ENCODE measurements around the gene ITGB7. TPM values are rescaled to one million over a fixed set of nuclear protein-coding genes. Genes with fewer than 3 reads are reported as not detected.
"Not testable (repeated sequence)": the region's sequence is repeated elsewhere in the genome, so short reads cannot be mapped to it uniquely, and the experiment has no call there.

The ITGB7 gene
- total RNA-seq, 1 donor from 2014 or later, result 1.6 TPM

DNA sequence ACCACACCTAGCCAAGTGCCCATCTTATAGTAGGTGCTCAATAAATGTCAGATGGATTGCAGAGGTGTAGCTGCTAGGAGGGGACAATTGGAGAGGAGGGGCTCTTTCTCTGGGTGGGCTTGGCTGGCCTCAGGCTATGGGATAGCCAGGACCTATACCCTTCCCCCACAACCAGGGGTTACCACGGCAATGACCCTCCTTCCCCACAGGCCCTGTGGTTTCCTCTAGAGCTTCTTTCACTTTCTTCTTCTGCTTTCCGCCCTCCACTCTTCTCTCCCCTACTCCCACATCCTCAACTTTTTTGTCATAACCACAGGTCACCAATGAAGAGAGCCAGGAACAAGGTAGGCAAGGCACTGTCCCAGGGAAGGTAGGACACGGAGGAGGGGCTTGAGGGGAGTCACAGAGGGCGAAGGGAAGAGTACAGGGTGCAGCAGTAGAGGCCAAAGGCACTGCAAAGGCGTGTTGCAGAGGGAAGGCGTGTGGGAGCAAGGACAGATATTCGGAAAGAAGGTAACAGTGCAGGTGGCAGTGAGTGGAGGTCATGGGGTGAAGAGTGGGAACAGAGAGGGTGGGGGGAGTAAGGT is 1.9 kb upstream of the ITGB7 start:
- no peaks in the 10 kb centered on the region for H3K9me3 ChIP-seq (ENCODE audit: control insufficient read depth in 3 of 3, low read length in 3 of 3)
- H3K4me1 ChIP-seq (ENCODE audit: control insufficient read depth in 3 of 3, insufficient read depth in 3 of 3, low read length in 3 of 3), result peaks cover 14 to 42% (median 22%) of the 10 kb centered on the region in 3 donors
- no peak overlapping the region for H3K27ac ChIP-seq (ENCODE audit: low read depth, low read length)
- H3K9ac ChIP-seq (ENCODE audit: low read depth in 1 of 3, low read length in 3 of 3), result no peak overlapping the region
- H3K36me3 ChIP-seq (ENCODE audit: control insufficient read depth in 3 of 3, insufficient read depth in 3 of 3, low read length in 3 of 3), result peaks cover 21 to 36% (median 29%) of the 10 kb centered on the region in 3 donors
- H3K27me3 ChIP-seq (ENCODE audit: control insufficient read depth in 3 of 3, insufficient read depth in 3 of 3, low read length in 3 of 3), result no peaks in the 10 kb centered on the region
- H3K4me3 ChIP-seq (ENCODE audit: low read length in 3 of 3), result peak overlapping the region in 2 of 3 donors; percentile 20 to 46

- H3K27ac ChIP-seq (ENCODE audit: low read depth, low read length), result no peak overlapping the region
- H3K9me3 ChIP-seq (ENCODE audit: control insufficient read depth in 3 of 3, low read length in 3 of 3), result no peaks in the 10 kb centered on the region
- H3K9ac ChIP-seq (ENCODE audit: low read depth in 1 of 3, low read length in 3 of 3), result no peak overlapping the region
- no peaks in the 10 kb centered on the region for H3K27me3 ChIP-seq (ENCODE audit: control insufficient read depth in 3 of 3, insufficient read depth in 3 of 3, low read length in 3 of 3)
- no peak overlapping the region for H3K4me3 ChIP-seq (ENCODE audit: low read length in 3 of 3)
- peaks cover 21 to 30% (median 24%) of the 10 kb centered on the region in 3 donors for H3K36me3 ChIP-seq (ENCODE audit: control insufficient read depth in 3 of 3, insufficient read depth in 3 of 3, low read length in 3 of 3)
- peaks cover 10 to 36% (median 19%) of the 10 kb centered on the region in 3 donors for H3K4me1 ChIP-seq (ENCODE audit: control insufficient read depth in 3 of 3, insufficient read depth in 3 of 3, low read length in 3 of 3)
These were observed 1.4 kb upstream of the ITGB7 start for GRCh38 chr12:53208435-53208834.

DNA sequence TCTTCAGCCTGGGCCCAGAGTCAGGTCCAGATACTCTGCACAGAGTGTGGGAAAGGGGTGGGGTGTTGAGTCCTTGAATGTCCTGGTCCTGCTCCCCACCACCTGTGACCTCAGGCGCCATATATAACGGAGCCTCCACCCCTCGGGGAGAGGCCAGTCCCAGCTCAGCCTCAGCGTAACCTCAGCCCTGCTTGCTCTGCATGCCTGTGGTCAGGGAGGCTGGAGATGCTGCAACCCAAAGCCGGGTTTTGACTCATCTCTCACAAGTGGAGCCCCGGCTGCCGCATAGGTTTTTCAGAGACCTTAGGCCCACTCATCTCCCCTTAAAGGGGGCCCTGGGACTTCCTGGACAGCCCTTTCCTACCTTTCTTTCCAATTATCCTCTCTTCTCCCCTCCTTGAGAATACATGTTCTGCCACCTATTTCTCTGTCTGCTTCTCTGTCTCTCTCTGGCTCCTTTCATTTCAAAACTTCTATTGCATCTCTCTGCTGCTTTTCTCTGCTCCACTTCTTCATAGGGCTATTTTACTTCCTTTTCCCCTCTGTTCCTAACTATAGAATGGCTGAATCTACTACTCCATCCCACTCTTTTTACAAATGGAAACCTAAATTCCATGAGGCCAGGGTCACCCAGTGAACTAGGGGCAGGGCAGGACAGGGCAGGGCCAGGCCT is 1.2 kb downstream of the ITGB7 start:
- peaks cover under 1 to 6% (median 4%) of the 10 kb centered on the region in 3 donors for H3K36me3 ChIP-seq (ENCODE audit: control insufficient read depth in 3 of 3, insufficient read depth in 3 of 3, low read length in 3 of 3)
- no peak overlapping the region for H3K9ac ChIP-seq (ENCODE audit: low read depth in 1 of 3, low read length in 3 of 3)
- H3K4me3 ChIP-seq (ENCODE audit: low read length in 3 of 3), result peak overlapping the region in 1 of 3 donors; percentile 3
- peak overlapping the region; percentile 39 for H3K27ac ChIP-seq (ENCODE audit: low read depth, low read length)
- H3K9me3 ChIP-seq (ENCODE audit: control insufficient read depth in 3 of 3, low read length in 3 of 3), result no peaks in the 10 kb centered on the region
- no peaks in the 10 kb centered on the region for H3K27me3 ChIP-seq (ENCODE audit: control insufficient read depth in 3 of 3, insufficient read depth in 3 of 3, low read length in 3 of 3)
- H3K4me1 ChIP-seq (ENCODE audit: control insufficient read depth in 3 of 3, insufficient read depth in 3 of 3, low read length in 3 of 3), result peaks cover 8 to 32% (median 20%) of the 10 kb centered on the region in 3 donors

DNA sequence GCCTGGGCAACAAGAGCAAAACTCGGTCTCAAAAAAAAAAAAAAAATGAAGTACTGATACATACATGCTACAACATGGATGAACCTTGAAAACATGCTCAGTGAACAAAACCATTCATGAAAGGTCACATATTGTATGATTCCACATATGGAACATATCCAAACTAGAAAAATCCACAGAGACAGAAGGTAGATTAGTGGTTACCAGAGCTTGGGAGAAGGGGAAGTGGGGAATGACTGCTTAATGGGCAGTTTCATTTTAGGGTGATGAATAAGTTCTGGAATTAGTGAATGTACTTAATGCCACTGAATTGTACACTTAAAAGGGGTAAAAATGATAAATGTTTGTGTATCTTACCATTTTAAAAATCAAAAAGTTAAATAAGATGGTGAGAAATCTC is 2.7 kb downstream of the ITGB7 start:
- H3K4me1 ChIP-seq (ENCODE audit: control insufficient read depth in 3 of 3, insufficient read depth in 3 of 3, low read length in 3 of 3), result peaks cover 10 to 32% (median 20%) of the 10 kb centered on the region in 3 donors

GRCh38 chr12:53202316-53202715 is 4.7 kb downstream of the ITGB7 start:
- not testable (repeated sequence) for H3K27ac ChIP-seq (ENCODE audit: low read depth, low read length); H3K27me3 ChIP-seq (ENCODE audit: control insufficient read depth in 3 of 3, insufficient read depth in 3 of 3, low read length in 3 of 3); H3K9ac ChIP-seq (ENCODE audit: low read depth in 1 of 3, low read length in 3 of 3); H3K9me3 ChIP-seq (ENCODE audit: control insufficient read depth in 3 of 3, low read length in 3 of 3); H3K36me3 ChIP-seq (ENCODE audit: control insufficient read depth in 3 of 3, insufficient read depth in 3 of 3, low read length in 3 of 3); H3K4me3 ChIP-seq (ENCODE audit: low read length in 3 of 3)
- peaks cover 9 to 22% (median 13%) of the 10 kb centered on the region in 3 donors for H3K4me1 ChIP-seq (ENCODE audit: control insufficient read depth in 3 of 3, insufficient read depth in 3 of 3, low read length in 3 of 3)

More for the DNA sequence above, 2.7 kb downstream of the ITGB7 start:
- Histone ChIP-seq H3K9me3 (ENCODE audit: control insufficient read depth in 3 of 3, low read length in 3 of 3) (no peaks in the 10 kb centered on the region), H3K9ac (ENCODE audit: low read depth in 1 of 3, low read length in 3 of 3) (no peak overlapping the region), H3K27me3 (ENCODE audit: control insufficient read depth in 3 of 3, insufficient read depth in 3 of 3, low read length in 3 of 3) (no peaks in the 10 kb centered on the region), H3K27ac (ENCODE audit: low read depth, low read length) (no peak overlapping the region), H3K4me3 (ENCODE audit: low read length in 3 of 3) (no peak overlapping the region), H3K36me3 (ENCODE audit: control insufficient read depth in 3 of 3, insufficient read depth in 3 of 3, low read length in 3 of 3) (no peaks in the 10 kb centered on the region)

DNA sequence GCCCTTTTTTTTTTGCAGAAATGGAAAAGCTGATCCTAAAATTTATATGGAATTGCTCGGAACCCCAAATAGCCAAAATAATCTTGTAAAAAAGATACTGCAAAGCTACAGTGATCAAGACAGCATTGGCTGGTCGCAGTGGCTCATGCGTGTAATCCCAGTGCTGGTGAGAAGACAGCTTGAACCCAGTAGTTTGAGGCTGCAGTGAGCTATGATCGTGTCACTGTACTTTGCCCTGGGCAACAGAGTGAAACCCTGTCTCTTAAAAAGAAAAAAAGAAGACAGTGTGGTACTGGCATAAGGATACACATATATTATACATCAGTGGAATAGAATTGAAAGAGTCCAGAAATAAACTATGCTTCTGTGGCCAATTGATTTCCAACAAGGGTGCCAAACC is 5.4 kb downstream of the ITGB7 start:
- Histone ChIP-seq H3K27ac (ENCODE audit: low read depth, low read length) (no peak overlapping the region), H3K9ac (ENCODE audit: low read depth in 1 of 3, low read length in 3 of 3) (no peak overlapping the region), H3K4me3 (ENCODE audit: low read length in 3 of 3) (no peak overlapping the region), H3K4me1 (ENCODE audit: control insufficient read depth in 3 of 3, insufficient read depth in 3 of 3, low read length in 3 of 3) (peaks cover 12 to 21% (median 13%) of the 10 kb centered on the region in 3 donors), H3K27me3 (ENCODE audit: control insufficient read depth in 3 of 3, insufficient read depth in 3 of 3, low read length in 3 of 3) (peaks cover 0 to 7% (median 7%) of the 10 kb centered on the region in 3 donors), H3K9me3 (ENCODE audit: control insufficient read depth in 3 of 3, low read length in 3 of 3) (no peaks in the 10 kb centered on the region), H3K36me3 (ENCODE audit: control insufficient read depth in 3 of 3, insufficient read depth in 3 of 3, low read length in 3 of 3) (no peaks in the 10 kb centered on the region)

- no peak overlapping the region for H3K4me3 ChIP-seq (ENCODE audit: low read length in 3 of 3)
- H3K9ac ChIP-seq (ENCODE audit: low read depth in 1 of 3, low read length in 3 of 3), result no peak overlapping the region
- H3K27me3 ChIP-seq (ENCODE audit: control insufficient read depth in 3 of 3, insufficient read depth in 3 of 3, low read length in 3 of 3), result peaks cover 0 to 7% (median 7%) of the 10 kb centered on the region in 3 donors
- H3K9me3 ChIP-seq (ENCODE audit: control insufficient read depth in 3 of 3, low read length in 3 of 3), result no peaks in the 10 kb centered on the region
- H3K27ac ChIP-seq (ENCODE audit: low read depth, low read length), result no peak overlapping the region
- peaks cover 8 to 20% (median 12%) of the 10 kb centered on the region in 3 donors for H3K4me1 ChIP-seq (ENCODE audit: control insufficient read depth in 3 of 3, insufficient read depth in 3 of 3, low read length in 3 of 3)
- no peaks in the 10 kb centered on the region for H3K36me3 ChIP-seq (ENCODE audit: control insufficient read depth in 3 of 3, insufficient read depth in 3 of 3, low read length in 3 of 3)
These were observed 5.9 kb downstream of the ITGB7 start for GRCh38 chr12:53201177-53201541.

GRCh38 chr12:53200458-53201176 is 6.4 kb downstream of the ITGB7 start:
- peaks cover 3 to 15% (median 12%) of the 10 kb centered on the region in 3 donors for H3K4me1 ChIP-seq (ENCODE audit: control insufficient read depth in 3 of 3, insufficient read depth in 3 of 3, low read length in 3 of 3)
- no peak overlapping the region for H3K27ac ChIP-seq (ENCODE audit: low read depth, low read length)
- H3K27me3 ChIP-seq (ENCODE audit: control insufficient read depth in 3 of 3, insufficient read depth in 3 of 3, low read length in 3 of 3), result peaks cover under 1 to 9% (median 7%) of the 10 kb centered on the region in 3 donors
- H3K9ac ChIP-seq (ENCODE audit: low read depth in 1 of 3, low read length in 3 of 3), result no peak overlapping the region
- H3K9me3 ChIP-seq (ENCODE audit: control insufficient read depth in 3 of 3, low read length in 3 of 3), result no peaks in the 10 kb centered on the region
- H3K4me3 ChIP-seq (ENCODE audit: low read length in 3 of 3), result no peak overlapping the region
- no peaks in the 10 kb centered on the region for H3K36me3 ChIP-seq (ENCODE audit: control insufficient read depth in 3 of 3, insufficient read depth in 3 of 3, low read length in 3 of 3)

GRCh38 chr12:53200107-53200457 is 7.0 kb downstream of the ITGB7 start:
- no peak overlapping the region for H3K4me3 ChIP-seq (ENCODE audit: low read length in 3 of 3)
- H3K9ac ChIP-seq (ENCODE audit: low read depth in 1 of 3, low read length in 3 of 3), result no peak overlapping the region
- H3K36me3 ChIP-seq (ENCODE audit: control insufficient read depth in 3 of 3, insufficient read depth in 3 of 3, low read length in 3 of 3), result no peaks in the 10 kb centered on the region
- H3K4me1 ChIP-seq (ENCODE audit: control insufficient read depth in 3 of 3, insufficient read depth in 3 of 3, low read length in 3 of 3), result peaks cover 3 to 13% (median 12%) of the 10 kb centered on the region in 3 donors
- H3K9me3 ChIP-seq (ENCODE audit: control insufficient read depth in 3 of 3, low read length in 3 of 3), result no peaks in the 10 kb centered on the region
- H3K27ac ChIP-seq (ENCODE audit: low read depth, low read length), result no peak overlapping the region
- peaks cover 2 to 10% (median 7%) of the 10 kb centered on the region in 3 donors for H3K27me3 ChIP-seq (ENCODE audit: control insufficient read depth in 3 of 3, insufficient read depth in 3 of 3, low read length in 3 of 3)

DNA sequence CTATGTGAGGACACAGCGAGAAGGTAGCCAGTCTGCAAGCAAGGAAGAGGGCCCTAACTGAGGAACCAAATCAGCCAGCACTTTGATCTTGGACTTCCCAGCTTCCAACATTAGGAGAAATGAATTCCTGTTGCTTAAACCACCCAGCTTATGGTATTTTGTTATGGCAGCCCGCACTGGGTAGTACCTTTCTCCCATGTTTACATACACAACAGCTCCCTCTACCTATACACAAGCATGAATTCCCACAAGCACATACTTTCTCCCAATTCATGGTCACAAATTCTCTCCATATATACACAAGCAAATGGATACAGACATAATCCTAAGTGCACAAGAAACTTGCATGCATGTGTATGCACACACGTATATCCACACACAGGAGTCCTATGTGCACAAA is 7.4 kb downstream of the ITGB7 start:
- Histone ChIP-seq H3K27ac (ENCODE audit: low read depth, low read length) (no peak overlapping the region), H3K4me3 (ENCODE audit: low read length in 3 of 3) (no peak overlapping the region), H3K4me1 (ENCODE audit: control insufficient read depth in 3 of 3, insufficient read depth in 3 of 3, low read length in 3 of 3) (peaks cover 3 to 13% (median 12%) of the 10 kb centered on the region in 3 donors), H3K9ac (ENCODE audit: low read depth in 1 of 3, low read length in 3 of 3) (no peak overlapping the region), H3K27me3 (ENCODE audit: control insufficient read depth in 3 of 3, insufficient read depth in 3 of 3, low read length in 3 of 3) (peaks cover 2 to 10% (median 7%) of the 10 kb centered on the region in 3 donors), H3K36me3 (ENCODE audit: control insufficient read depth in 3 of 3, insufficient read depth in 3 of 3, low read length in 3 of 3) (no peaks in the 10 kb centered on the region), H3K9me3 (ENCODE audit: control insufficient read depth in 3 of 3, low read length in 3 of 3) (no peaks in the 10 kb centered on the region)
